LNCAP (cell line): Measurements from ENCODE around the gene CRISPLD2.

ENCODE experiments used
- TF ChIP-seq, protein P1 (sequence below): fragments of 450-650 bp; IDR thresholded peaks from 2 replicates; pipeline ENCODE4 v1.5.1; 2017; ENCODE audit warnings: mild to moderate bottlenecking

Gene CRISPLD2

GRCh38 chr16:84780544-84781376, 39.0 kb upstream of the CRISPLD2 start:
- TF ChIP-seq, protein P1, sequence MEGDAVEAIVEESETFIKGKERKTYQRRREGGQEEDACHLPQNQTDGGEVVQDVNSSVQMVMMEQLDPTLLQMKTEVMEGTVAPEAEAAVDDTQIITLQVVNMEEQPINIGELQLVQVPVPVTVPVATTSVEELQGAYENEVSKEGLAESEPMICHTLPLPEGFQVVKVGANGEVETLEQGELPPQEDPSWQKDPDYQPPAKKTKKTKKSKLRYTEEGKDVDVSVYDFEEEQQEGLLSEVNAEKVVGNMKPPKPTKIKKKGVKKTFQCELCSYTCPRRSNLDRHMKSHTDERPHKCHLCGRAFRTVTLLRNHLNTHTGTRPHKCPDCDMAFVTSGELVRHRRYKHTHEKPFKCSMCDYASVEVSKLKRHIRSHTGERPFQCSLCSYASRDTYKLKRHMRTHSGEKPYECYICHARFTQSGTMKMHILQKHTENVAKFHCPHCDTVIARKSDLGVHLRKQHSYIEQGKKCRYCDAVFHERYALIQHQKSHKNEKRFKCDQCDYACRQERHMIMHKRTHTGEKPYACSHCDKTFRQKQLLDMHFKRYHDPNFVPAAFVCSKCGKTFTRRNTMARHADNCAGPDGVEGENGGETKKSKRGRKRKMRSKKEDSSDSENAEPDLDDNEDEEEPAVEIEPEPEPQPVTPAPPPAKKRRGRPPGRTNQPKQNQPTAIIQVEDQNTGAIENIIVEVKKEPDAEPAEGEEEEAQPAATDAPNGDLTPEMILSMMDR = no peak

- TF ChIP-seq, protein P1 = no peak
These were observed 36.9 kb upstream of the CRISPLD2 start for GRCh38 chr16:84782846-84783245.

- TF ChIP-seq, protein P1 = no peak
These were observed 33.8 kb upstream of the CRISPLD2 start for GRCh38 chr16:84785843-84786581.

DNA sequence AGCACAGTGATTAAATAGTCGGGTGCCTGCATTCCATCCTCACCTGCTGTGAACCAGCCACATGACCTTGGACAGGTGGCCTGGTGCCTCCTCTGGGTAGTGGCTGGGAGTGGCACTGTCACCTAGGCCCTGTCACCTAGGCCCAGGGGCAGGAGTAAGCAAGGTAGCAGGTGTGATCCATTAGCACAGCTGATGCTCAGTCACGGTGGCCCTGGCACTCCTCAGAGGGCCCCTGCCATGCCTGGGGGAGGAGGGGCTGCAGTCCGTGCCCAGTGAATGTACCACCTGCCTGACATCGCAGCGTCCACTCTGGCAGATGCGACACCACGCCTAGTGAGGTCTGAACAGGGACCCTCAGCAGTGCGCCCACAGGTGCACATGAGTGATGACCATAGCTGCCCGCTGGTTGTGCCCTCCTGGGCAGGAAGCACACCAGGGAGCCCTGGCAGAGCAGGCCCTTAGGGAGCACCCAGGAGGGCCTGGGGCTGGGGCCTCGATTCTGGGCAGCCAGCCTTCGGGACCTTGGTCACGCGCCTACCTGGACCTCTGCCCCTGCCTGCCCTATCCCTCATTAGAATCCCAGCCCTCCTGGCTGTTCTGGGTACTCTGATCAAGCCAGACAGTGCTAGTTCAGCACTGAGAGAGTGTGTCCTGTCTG, 33.1 kb upstream of the CRISPLD2 start:
- TF ChIP-seq, protein P1 = no peak

GRCh38 chr16:84787263-84787622, 32.5 kb upstream of the CRISPLD2 start:
- TF ChIP-seq, protein P1 = no peak

- TF ChIP-seq, protein P1 = no peak
These were observed 30.8 kb upstream of the CRISPLD2 start for GRCh38 chr16:84788920-84789391.

DNA sequence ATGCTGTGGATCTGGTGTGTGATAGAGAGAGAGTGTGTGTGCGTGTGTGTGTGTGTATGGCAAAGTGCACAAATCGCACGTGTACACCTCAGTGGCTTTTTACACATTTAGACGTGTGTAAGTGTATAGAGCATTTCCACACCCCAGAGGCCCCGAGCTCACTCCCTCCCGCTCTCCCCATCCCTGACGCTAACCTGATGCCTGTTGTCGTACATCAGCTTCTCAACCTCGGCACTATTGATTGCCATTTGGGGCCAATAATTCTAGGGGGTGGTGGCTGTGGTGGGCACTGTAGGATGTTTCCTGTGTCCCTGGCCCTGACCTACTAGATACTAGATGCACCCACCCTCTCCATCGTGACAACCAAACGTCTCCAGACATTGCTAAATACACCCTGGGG, 30.4 kb upstream of the CRISPLD2 start:
- TF ChIP-seq, protein P1 = no peak
